SU-DHL-6 (cell line): ENCODE results near the gene EPS8L1.

ENCODE experiments used
- H2AFZ ChIP-seq: fragments of 200-600 bp; sonication (generic); 2 replicates; pipeline ENCODE4 v1.6.1; 2014; ENCODE audit warnings: low read depth, mild to moderate bottlenecking, moderate library complexity, mixed read lengths, antibody characterized with exemption, low read length; ENCODE audit not compliant: severe bottlenecking
- H3F3A ChIP-seq: fragments of 200-600 bp; shearing (Covaris generic); 2 replicates; pipeline ENCODE4 v1.6.0; 2016; ENCODE audit warnings: antibody characterized with exemption, mild to moderate bottlenecking; ENCODE audit not compliant: insufficient read depth
- H3K27ac ChIP-seq: fragments of 200-600 bp; sonication (generic); 2 replicates; pipeline ENCODE4 v1.5.1; 2016; ENCODE audit warnings: low read depth, mild to moderate bottlenecking, low read length, moderate library complexity, mixed read lengths
- H3K27me3 ChIP-seq: fragments of 200-600 bp; sonication (generic), shearing (Covaris generic); 2 replicates; pipeline ENCODE4 v1.6.0; 2014; ENCODE audit warnings: mild to moderate bottlenecking, low read length
- H3K36me3 ChIP-seq: fragments of 200-600 bp; sonication (generic); 2 replicates; pipeline ENCODE4 v1.6.1; 2014; ENCODE audit warnings: mild to moderate bottlenecking, low read length, mixed read lengths
- H3K4me2 ChIP-seq: fragments of 300-600, 200-600 bp; shearing (Covaris generic), sonication (generic); 2 replicates; pipeline ENCODE4 v1.6.0; 2014; ENCODE audit warnings: low read length, low read depth, mild to moderate bottlenecking; ENCODE audit not compliant: poor library complexity, severe bottlenecking
- H3K4me3 ChIP-seq: fragments of 200-600 bp; sonication (generic); 2 replicates; pipeline ENCODE4 v1.5.1; 2014; ENCODE audit warnings: antibody characterized with exemption, low read length, mild to moderate bottlenecking, mixed read lengths; ENCODE audit not compliant: insufficient read depth, poor library complexity, severe bottlenecking
- H3K79me2 ChIP-seq: fragments of 200-600 bp; sonication (generic); 2 replicates; pipeline ENCODE4 v1.6.1; 2014; ENCODE audit warnings: mild to moderate bottlenecking, low read length, moderate library complexity; ENCODE audit not compliant: insufficient read depth
- H3K9ac ChIP-seq: fragments of 200-600 bp; sonication (generic); 2 replicates; pipeline ENCODE4 v1.7.0; 2014; ENCODE audit warnings: mild to moderate bottlenecking, low read length
- H3K9me2 ChIP-seq: fragments of 200-600 bp; sonication (generic); replicated peaks from 2 replicates; pipeline ENCODE4 v1.6.1; 2014; ENCODE audit warnings: low read length; ENCODE audit not compliant: insufficient read depth
- H3K9me3 ChIP-seq: fragments of 200-600 bp; sonication (generic); 2 replicates; pipeline ENCODE4 v1.6.1; 2014; ENCODE audit warnings: low read length, mixed read lengths; ENCODE audit not compliant: insufficient read depth
- H4K20me1 ChIP-seq: fragments of 200-600 bp; sonication (generic); 2 replicates; pipeline ENCODE4 v1.6.1; 2014; ENCODE audit warnings: low read depth, mild to moderate bottlenecking, antibody characterized with exemption, low read length, moderate library complexity, mixed read lengths
- CTCF ChIP-seq: fragments of 200-600 bp; sonication (generic); IDR thresholded peaks from one replicate; pipeline ENCODE4 v1.5.1; 2017; ENCODE audit warnings: antibody characterized with exemption, mild to moderate bottlenecking, low read length, moderate library complexity; ENCODE audit not compliant: insufficient read depth, poor library complexity, severe bottlenecking
- EZH2phosphoT487 ChIP-seq: fragments of 200-600 bp; sonication (generic), shearing (Covaris generic); conservative IDR thresholded peaks from 2 replicates; pipeline ENCODE4 v1.6.1; 2018; ENCODE audit warnings: mild to moderate bottlenecking, antibody characterized with exemption, low read length, moderate library complexity, mixed read lengths

Gene EPS8L1

GRCh38 chr19:55089342-55089944, 13.8 kb downstream of the EPS8L1 start:
- Histone ChIP-seq H3K9ac (no peak overlapping the region), H3K4me3 (no peak overlapping the region), H3K79me2 (no peaks in the 10 kb centered on the region), H3K27ac (no peak overlapping the region), H3K9me3 (no peaks in the 10 kb centered on the region), H3K36me3 (no peaks in the 10 kb centered on the region), H3K27me3 (no peaks in the 10 kb centered on the region), H2AFZ (no peak overlapping the region), H3F3A (0 out of 2 replicates have a peak, but pooled peaks cover 11% of the 10 kb centered on the region), H3K9me2 (no peaks in the 10 kb centered on the region), H3K4me2 (no peak overlapping the region), H4K20me1 (no peaks in the 10 kb centered on the region)
- TF ChIP-seq EZH2phosphoT487 (no peak), CTCF (no peak)

GRCh38 chr19:55090564-55090963, 14.9 kb downstream of the EPS8L1 start:
- H3K9me2 ChIP-seq, result no peaks in the 10 kb centered on the region
- H3K79me2 ChIP-seq, result no peaks in the 10 kb centered on the region
- H3K36me3 ChIP-seq, result no peaks in the 10 kb centered on the region
- H3K27ac ChIP-seq, result no peak overlapping the region
- 0 out of 2 replicates have a peak, but pooled peaks cover 3% of the 10 kb centered on the region for H3F3A ChIP-seq
- H3K4me3 ChIP-seq, result no peak overlapping the region
- no peaks in the 10 kb centered on the region for H4K20me1 ChIP-seq
- H2AFZ ChIP-seq, result no peak overlapping the region
- H3K9ac ChIP-seq, result no peak overlapping the region
- H3K27me3 ChIP-seq, result no peaks in the 10 kb centered on the region
- no peaks in the 10 kb centered on the region for H3K9me3 ChIP-seq
- no peak overlapping the region for H3K4me2 ChIP-seq
- TF ChIP-seq EZH2phosphoT487 (no peak), CTCF (no peak)

- TF ChIP-seq CTCF, result no peak
- TF ChIP-seq EZH2phosphoT487, result no peak
- no peaks in the 10 kb centered on the region for H3K79me2 ChIP-seq
- H3K4me2 ChIP-seq, result no peak overlapping the region
- no peaks in the 10 kb centered on the region for H4K20me1 ChIP-seq
- no peaks in the 10 kb centered on the region for H3K9me3 ChIP-seq
- no peaks in the 10 kb centered on the region for H3K36me3 ChIP-seq
- no peaks in the 10 kb centered on the region for H3F3A ChIP-seq
- H3K27ac ChIP-seq, result no peak overlapping the region
- H3K4me3 ChIP-seq, result no peak overlapping the region
- H3K9me2 ChIP-seq, result no peaks in the 10 kb centered on the region
- H3K27me3 ChIP-seq, result no peaks in the 10 kb centered on the region
- H3K9ac ChIP-seq, result no peak overlapping the region
- H2AFZ ChIP-seq, result no peak overlapping the region
Observed at GRCh38 chr19:55091126-55091910, 15.6 kb downstream of the EPS8L1 start.
